DOHH2 (cell line): ENCODE results near the gene DACH1.

Experiments
- EZH2phosphoT487 ChIP-seq: fragments of 200-600 bp; sonication (generic); IDR thresholded peaks from 2 replicates; pipeline ENCODE4 v1.6.1; 2017; ENCODE audit warnings: borderline replicate concordance, mild to moderate bottlenecking, antibody characterized with exemption, low read length, moderate library complexity, mixed read lengths
- TF ChIP-seq, protein P1 (sequence below): fragments of 200-600 bp; sonication (generic); IDR thresholded peaks from one replicate; pipeline ENCODE4 v1.5.1; 2014; ENCODE audit warnings: antibody characterized with exemption, mild to moderate bottlenecking, low read depth, low read length; ENCODE audit not compliant: poor library complexity, severe bottlenecking

DNA sequence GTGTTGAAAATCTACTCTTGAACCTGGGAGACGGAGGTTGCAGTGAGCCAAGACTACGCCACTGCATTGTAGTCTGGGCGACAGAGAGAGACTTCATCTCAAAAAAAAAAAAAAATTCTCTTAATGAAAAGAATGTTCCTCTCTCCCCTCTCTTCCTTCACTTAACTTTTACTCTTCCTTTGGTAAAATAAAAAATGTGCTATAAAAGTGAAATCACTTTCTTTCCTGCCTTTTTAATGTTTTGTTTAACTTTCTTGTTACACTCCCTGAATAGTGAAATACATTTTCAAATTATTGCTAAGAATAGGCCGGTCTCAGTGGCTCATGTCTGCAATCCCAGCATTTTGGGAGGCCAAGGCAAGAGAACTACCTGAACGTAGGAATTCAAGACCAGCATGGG is 86.5 kb downstream of the DACH1 start:
- TF ChIP-seq, protein P1, sequence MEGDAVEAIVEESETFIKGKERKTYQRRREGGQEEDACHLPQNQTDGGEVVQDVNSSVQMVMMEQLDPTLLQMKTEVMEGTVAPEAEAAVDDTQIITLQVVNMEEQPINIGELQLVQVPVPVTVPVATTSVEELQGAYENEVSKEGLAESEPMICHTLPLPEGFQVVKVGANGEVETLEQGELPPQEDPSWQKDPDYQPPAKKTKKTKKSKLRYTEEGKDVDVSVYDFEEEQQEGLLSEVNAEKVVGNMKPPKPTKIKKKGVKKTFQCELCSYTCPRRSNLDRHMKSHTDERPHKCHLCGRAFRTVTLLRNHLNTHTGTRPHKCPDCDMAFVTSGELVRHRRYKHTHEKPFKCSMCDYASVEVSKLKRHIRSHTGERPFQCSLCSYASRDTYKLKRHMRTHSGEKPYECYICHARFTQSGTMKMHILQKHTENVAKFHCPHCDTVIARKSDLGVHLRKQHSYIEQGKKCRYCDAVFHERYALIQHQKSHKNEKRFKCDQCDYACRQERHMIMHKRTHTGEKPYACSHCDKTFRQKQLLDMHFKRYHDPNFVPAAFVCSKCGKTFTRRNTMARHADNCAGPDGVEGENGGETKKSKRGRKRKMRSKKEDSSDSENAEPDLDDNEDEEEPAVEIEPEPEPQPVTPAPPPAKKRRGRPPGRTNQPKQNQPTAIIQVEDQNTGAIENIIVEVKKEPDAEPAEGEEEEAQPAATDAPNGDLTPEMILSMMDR: no peak
- no peak for TF ChIP-seq EZH2phosphoT487
